ENCODE measurements around the gene PPP1R9B.

PPP1R9B gene

DNA sequence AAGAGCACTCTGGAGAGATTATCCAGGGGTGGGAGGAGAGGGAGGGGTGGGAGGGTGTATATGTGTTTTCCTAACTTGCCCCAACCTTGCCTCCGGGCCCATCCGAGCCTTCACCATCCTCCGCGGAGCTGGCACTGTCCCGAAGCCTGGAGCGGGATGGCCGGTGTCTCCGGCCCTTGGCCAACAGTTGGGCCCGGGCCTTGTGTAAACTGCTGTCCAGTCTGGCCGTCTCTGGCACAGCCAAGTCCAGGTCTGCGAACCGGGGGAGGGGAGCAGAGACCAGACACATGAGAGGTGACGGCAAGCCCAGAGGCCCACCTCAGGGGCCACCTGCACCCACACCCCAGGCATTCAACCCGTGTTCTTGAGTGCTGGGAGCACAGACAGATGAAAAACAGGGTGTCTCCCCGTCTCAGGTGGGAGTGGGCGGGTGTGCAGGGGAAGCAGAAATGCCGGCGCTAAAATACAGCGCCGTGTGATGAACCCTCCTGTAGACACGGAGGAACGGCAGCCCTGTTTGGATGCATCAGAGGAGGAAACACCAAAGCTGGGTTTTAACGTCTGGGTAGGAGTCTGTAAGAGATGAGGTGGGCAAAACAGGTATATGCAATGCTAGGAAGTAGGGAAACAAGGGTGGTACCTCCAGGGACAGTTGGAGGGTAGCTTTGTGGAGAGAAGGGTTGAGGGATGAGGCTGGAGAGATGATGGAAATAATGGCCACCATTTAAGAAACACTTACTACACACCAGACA, 32.2 kb downstream of the PPP1R9B start:
- Histone ChIP-seq H3K4me2 (ENCODE audit: insufficient read depth, low read length) (no peak overlapping the region), H3K79me2 (ENCODE audit: insufficient read depth, low read length) (no peaks in the 10 kb centered on the region), H3K9me3 (ENCODE audit: insufficient read depth, low read length, severe bottlenecking) (no peaks in the 10 kb centered on the region), H3K27ac (ENCODE audit: low read length) (no peak overlapping the region), H3K4me1 (ENCODE audit: insufficient read depth, low read length) (no peaks in the 10 kb centered on the region), H3K27me3 (ENCODE audit: insufficient read depth, low read length, poor library complexity) (peaks cover 52% of the 10 kb centered on the region), H2AFZ (ENCODE audit: low read depth, low read length) (no peak overlapping the region), H4K20me1 (ENCODE audit: insufficient read depth, low read length) (no peaks in the 10 kb centered on the region; the same call in none of the 2 replicates), H3K36me3 (ENCODE audit: insufficient read depth, low read length) (no peaks in the 10 kb centered on the region), H3K9ac (ENCODE audit: low read depth, low read length) (no peak overlapping the region), H3K4me3 (ENCODE audit: low read depth in 1 of 2, low read length in 2 of 2) (no peak overlapping the region)
- DNase-seq, result no peak
- TF ChIP-seq EZH2 (IDR thresholded peaks at IDR 0.05; ENCODE audit: borderline replicate concordance, low read depth, low read length, severe bottlenecking) (no peak), CTCF (IDR thresholded peaks at IDR 0.05; ENCODE audit: borderline replicate concordance, extremely low read depth, low read length, poor library complexity, severe bottlenecking) (no peak)
- no peak for ATAC-seq (ENCODE audit: insufficient read depth, low read depth)

GRCh38 chr17:50117202-50118051, 33.0 kb downstream of the PPP1R9B start:
- TF ChIP-seq CTCF (IDR thresholded peaks at IDR 0.05; ENCODE audit: borderline replicate concordance, extremely low read depth, low read length, poor library complexity, severe bottlenecking), result peak; percentile 50
- TF ChIP-seq EZH2 (IDR thresholded peaks at IDR 0.05; ENCODE audit: borderline replicate concordance, low read depth, low read length, severe bottlenecking), result peak; percentile 83
- Histone ChIP-seq H3K9me3 (ENCODE audit: insufficient read depth, low read length, severe bottlenecking) (no peaks in the 10 kb centered on the region), H3K4me1 (ENCODE audit: insufficient read depth, low read length) (no peaks in the 10 kb centered on the region), H3K9ac (ENCODE audit: low read depth, low read length) (no peak overlapping the region), H3K4me3 (ENCODE audit: low read depth in 1 of 2, low read length in 2 of 2) (no peak overlapping the region), H3K27ac (ENCODE audit: low read length) (no peak overlapping the region), H3K4me2 (ENCODE audit: insufficient read depth, low read length) (no peak overlapping the region), H3K36me3 (ENCODE audit: insufficient read depth, low read length) (no peaks in the 10 kb centered on the region), H3K79me2 (ENCODE audit: insufficient read depth, low read length) (no peaks in the 10 kb centered on the region), H3K27me3 (ENCODE audit: insufficient read depth, low read length, poor library complexity) (peaks cover 48% of the 10 kb centered on the region), H4K20me1 (ENCODE audit: insufficient read depth, low read length) (no peaks in the 10 kb centered on the region; the same call in none of the 2 replicates), H2AFZ (ENCODE audit: low read depth, low read length) (no peak overlapping the region)
- ATAC-seq (ENCODE audit: insufficient read depth, low read depth) (peak; percentile 83), DNase-seq (peak; percentile 51)

DNA sequence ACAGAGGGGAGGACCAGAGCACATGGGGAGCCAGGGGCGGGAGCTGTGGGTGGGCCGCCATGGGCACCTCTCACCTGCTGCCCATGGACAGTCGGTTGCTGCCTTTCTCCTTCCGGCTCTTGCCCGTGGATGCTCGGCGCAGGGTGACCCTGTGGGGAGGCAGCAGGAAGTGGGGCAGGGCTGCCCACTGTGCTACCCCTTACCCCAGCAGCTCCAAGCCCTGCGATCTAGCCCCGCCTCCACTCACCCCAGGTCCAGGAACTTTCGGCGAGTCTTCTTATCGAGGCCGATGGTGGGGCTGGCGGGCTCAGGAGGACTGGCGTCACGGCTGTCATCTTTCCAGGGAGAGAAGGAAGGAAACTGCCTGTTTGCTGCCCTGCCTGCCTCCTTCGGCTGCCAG, 34.7 kb downstream of the PPP1R9B start:
- TF ChIP-seq CTCF (IDR thresholded peaks at IDR 0.05; ENCODE audit: borderline replicate concordance, extremely low read depth, low read length, poor library complexity, severe bottlenecking) (no peak), EZH2 (IDR thresholded peaks at IDR 0.05; ENCODE audit: borderline replicate concordance, low read depth, low read length, severe bottlenecking) (no peak)
- Histone ChIP-seq H3K27me3 (ENCODE audit: insufficient read depth, low read length, poor library complexity) (peaks cover 43% of the 10 kb centered on the region), H3K27ac (ENCODE audit: low read length) (no peak overlapping the region), H3K4me3 (ENCODE audit: low read depth in 1 of 2, low read length in 2 of 2) (no peak overlapping the region), H4K20me1 (ENCODE audit: insufficient read depth, low read length) (no peaks in the 10 kb centered on the region; the same call in none of the 2 replicates), H2AFZ (ENCODE audit: low read depth, low read length) (no peak overlapping the region), H3K79me2 (ENCODE audit: insufficient read depth, low read length) (no peaks in the 10 kb centered on the region), H3K4me1 (ENCODE audit: insufficient read depth, low read length) (no peaks in the 10 kb centered on the region), H3K9ac (ENCODE audit: low read depth, low read length) (no peak overlapping the region), H3K4me2 (ENCODE audit: insufficient read depth, low read length) (no peak overlapping the region), H3K36me3 (ENCODE audit: insufficient read depth, low read length) (no peaks in the 10 kb centered on the region), H3K9me3 (ENCODE audit: insufficient read depth, low read length, severe bottlenecking) (no peaks in the 10 kb centered on the region)
- ATAC-seq (ENCODE audit: insufficient read depth, low read depth), result no peak
- no peak for DNase-seq
